ENCODE results near the gene CTCF.

Gene CTCF

DNA sequence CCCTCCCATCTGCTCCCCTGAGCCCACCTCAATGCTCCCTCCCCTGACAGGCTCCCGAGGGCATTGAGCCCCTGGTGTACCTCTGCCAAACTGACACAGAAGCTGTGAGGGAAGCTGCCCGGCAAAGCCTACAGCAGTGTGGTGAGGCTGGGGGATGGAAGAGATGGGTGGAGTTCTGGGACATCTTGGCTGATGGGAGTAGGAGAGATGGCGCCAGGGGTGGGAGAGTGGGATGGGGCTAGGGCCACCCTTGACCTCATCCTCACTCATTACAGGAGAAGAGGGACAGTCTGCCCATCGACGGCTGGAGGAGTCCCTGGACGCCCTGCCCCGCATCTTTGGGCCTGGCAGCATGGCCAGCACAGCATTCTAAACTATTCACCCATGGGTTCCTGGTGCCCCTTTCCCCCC lies 16.2 kb upstream of the CTCF start:
- peaks cover 23% of the 10 kb centered on the region for H3K36me3 ChIP-seq (ENCODE audit: control insufficient read depth, insufficient read depth, low read length)
- H3K27ac ChIP-seq (ENCODE audit: low read depth, low read length) = no peak overlapping the region
- H3K4me1 ChIP-seq (ENCODE audit: control insufficient read depth, insufficient read depth, low read length) = no peaks in the 10 kb centered on the region
- no peak overlapping the region for H3K4me3 ChIP-seq (ENCODE audit: low read length)
- no peak overlapping the region for H3K9ac ChIP-seq (ENCODE audit: low read length)
- H3K27me3 ChIP-seq (ENCODE audit: control insufficient read depth, insufficient read depth, low read length) = no peaks in the 10 kb centered on the region

DNA sequence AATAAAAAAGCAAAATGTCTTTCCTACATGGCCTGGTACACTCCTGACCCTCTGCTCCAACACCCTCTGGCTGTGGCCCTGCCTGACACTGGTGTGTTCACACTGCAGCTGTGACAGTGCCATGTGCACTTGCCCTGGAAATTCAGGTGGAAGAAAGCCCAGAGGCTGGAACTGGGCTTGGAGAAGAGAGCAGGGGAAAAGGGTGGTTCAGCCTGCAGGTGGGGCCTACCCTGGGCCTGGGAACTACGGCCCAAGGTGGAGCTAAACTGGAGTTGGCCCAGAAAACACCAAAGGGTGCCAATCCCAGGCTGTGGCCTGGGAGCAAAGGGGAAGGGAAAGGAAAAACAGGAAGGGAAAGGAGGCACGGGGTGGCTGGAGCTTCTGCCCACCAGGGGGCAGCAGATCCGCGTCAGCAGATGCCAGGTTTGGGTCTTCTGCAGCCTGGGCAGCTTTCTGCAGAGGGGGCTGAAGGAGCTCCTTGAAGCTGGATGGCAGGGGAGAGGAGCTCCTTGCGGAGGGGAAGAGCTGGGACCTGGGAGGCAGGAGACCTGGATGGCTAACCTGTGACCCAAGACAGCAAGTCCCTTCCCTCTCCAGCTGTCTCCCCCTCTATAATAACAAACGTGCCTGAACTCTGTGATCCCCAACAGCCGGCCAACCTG lies 15.4 kb upstream of the CTCF start:
- Histone ChIP-seq H3K4me1 (ENCODE audit: control insufficient read depth, insufficient read depth, low read length) (no peaks in the 10 kb centered on the region), H3K4me3 (ENCODE audit: low read length) (peak overlapping the region; percentile 7), H3K27me3 (ENCODE audit: control insufficient read depth, insufficient read depth, low read length) (no peaks in the 10 kb centered on the region), H3K27ac (ENCODE audit: low read depth, low read length) (no peak overlapping the region), H3K36me3 (ENCODE audit: control insufficient read depth, insufficient read depth, low read length) (peaks cover 23% of the 10 kb centered on the region), H3K9ac (ENCODE audit: low read length) (no peak overlapping the region)

DNA sequence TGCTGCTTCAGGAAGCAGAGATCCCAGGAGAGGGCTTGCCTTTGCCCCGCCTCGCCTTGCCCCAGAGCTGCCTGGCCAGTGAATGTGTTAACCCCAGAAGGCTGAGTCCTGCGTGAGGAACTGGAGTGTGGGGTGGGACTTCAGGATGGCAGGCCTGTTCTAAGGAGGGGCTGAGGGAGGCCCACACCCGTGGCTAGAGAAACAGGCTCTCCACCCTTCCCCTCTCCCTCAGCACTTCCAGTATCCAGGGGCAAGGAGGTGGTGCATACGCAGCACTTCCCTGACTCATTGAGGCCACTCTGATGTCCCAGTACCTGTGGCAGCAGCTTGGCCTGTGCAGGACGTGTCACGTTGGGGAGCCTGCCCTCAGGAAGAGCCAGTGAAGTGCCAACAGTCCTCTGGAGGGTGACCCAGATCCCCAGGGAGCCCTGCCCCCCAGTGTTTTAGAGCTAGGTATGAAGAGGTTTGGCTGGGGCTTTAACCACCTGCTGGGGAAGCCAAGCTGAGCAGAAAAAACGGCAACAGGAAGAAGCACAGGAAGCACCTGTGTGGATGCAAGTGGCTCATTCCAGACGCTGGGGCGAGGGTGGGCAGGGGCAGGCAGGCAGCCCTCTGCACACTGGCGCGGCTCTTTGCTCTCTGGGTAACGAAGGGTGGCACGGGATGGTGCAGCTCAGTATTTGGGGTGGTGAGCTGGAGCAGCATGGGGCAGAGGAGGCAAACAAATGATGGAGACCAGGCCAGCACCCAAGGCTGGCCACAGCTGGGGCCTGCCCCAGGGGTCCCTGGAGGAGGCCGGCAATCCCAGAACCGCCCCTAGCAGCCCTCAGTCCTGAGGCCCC lies 14.7 kb upstream of the CTCF start:
- H3K9ac ChIP-seq (ENCODE audit: low read length) = no peak overlapping the region
- no peaks in the 10 kb centered on the region for H3K27me3 ChIP-seq (ENCODE audit: control insufficient read depth, insufficient read depth, low read length)
- no peak overlapping the region for H3K4me3 ChIP-seq (ENCODE audit: low read length)
- peaks cover 18% of the 10 kb centered on the region for H3K36me3 ChIP-seq (ENCODE audit: control insufficient read depth, insufficient read depth, low read length)
- H3K4me1 ChIP-seq (ENCODE audit: control insufficient read depth, insufficient read depth, low read length) = no peaks in the 10 kb centered on the region
- no peak overlapping the region for H3K27ac ChIP-seq (ENCODE audit: low read depth, low read length)

DNA sequence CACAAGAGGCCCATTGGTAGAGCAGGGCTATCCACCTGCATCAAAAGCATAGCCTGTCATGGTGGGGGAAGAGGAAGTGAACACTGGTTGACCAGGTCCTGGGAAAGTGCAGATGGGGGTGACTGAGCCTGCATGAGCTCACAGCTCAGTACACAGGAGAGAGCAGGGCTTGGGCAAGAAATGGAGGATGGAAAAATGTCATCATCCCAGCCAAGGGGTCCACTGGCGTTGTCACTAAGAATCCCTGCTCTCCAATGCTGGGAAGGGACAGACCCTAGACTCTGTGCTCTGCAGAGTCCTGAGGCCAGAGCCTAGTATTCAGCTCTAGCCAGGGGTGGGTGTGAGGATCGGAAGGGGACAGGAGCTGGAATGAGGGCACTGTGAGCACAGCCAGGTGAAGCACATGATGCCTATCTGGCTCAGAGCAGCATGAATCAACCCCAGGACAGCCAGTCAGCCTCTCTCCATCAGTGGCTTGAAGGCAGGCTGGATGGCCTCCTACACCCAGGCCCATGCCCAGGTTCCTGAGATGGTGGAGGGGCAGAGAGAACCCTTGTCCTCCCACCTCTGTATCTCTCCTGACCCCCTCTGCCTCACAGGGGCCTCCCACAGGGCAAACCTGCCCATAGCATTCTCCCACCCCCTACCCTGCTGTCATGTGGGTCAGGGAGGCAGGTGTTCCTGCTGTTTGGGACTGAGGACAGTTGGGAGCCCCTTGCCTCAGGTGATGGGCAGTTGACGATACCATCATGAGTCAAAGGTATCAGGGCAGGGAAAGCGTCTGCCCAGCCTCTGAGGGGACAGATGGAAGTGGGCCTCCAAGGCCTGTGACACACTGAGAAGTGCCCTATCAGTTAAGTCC lies 13.8 kb upstream of the CTCF start:
- no peak overlapping the region for H3K9ac ChIP-seq (ENCODE audit: low read length)
- H3K27me3 ChIP-seq (ENCODE audit: control insufficient read depth, insufficient read depth, low read length) = no peaks in the 10 kb centered on the region
- peaks cover 14% of the 10 kb centered on the region for H3K36me3 ChIP-seq (ENCODE audit: control insufficient read depth, insufficient read depth, low read length)
- H3K4me1 ChIP-seq (ENCODE audit: control insufficient read depth, insufficient read depth, low read length) = no peaks in the 10 kb centered on the region
- no peak overlapping the region for H3K27ac ChIP-seq (ENCODE audit: low read depth, low read length)
- no peak overlapping the region for H3K4me3 ChIP-seq (ENCODE audit: low read length)

- H3K27ac ChIP-seq (ENCODE audit: low read depth, low read length) = no peak overlapping the region
- peaks cover 11% of the 10 kb centered on the region for H3K36me3 ChIP-seq (ENCODE audit: control insufficient read depth, insufficient read depth, low read length)
- no peak overlapping the region for H3K4me3 ChIP-seq (ENCODE audit: low read length)
- no peaks in the 10 kb centered on the region for H3K4me1 ChIP-seq (ENCODE audit: control insufficient read depth, insufficient read depth, low read length)
- H3K9ac ChIP-seq (ENCODE audit: low read length) = no peak overlapping the region
- no peaks in the 10 kb centered on the region for H3K27me3 ChIP-seq (ENCODE audit: control insufficient read depth, insufficient read depth, low read length)
Measured at GRCh38 chr16:67549240-67549639, 13.1 kb upstream of the CTCF start.

DNA sequence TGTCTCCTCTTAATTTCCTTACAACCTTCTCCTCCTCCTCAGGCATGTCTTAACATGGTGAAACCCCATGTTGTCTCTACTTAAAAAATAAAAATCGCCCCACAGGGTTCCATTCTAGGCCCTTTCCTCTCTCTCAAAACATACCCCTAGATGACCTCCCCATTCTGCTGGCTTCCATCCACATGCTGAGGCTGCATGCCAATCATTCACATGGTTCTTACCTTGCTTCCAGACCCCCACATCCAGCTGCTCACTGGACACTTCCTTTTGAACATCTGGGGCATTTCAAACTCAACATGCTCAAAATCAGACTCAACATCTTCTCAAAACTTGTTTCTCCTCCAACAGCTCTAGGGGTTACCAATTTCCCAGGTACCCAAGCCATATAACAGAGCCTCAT lies 12.4 kb upstream of the CTCF start:
- H3K4me3 ChIP-seq (ENCODE audit: low read length) = no peak overlapping the region
- H3K27ac ChIP-seq (ENCODE audit: low read depth, low read length) = no peak overlapping the region
- H3K9ac ChIP-seq (ENCODE audit: low read length) = no peak overlapping the region
- H3K27me3 ChIP-seq (ENCODE audit: control insufficient read depth, insufficient read depth, low read length) = no peaks in the 10 kb centered on the region
- H3K36me3 ChIP-seq (ENCODE audit: control insufficient read depth, insufficient read depth, low read length) = peaks cover 11% of the 10 kb centered on the region
- no peaks in the 10 kb centered on the region for H3K4me1 ChIP-seq (ENCODE audit: control insufficient read depth, insufficient read depth, low read length)

- Histone ChIP-seq H3K27me3 (ENCODE audit: control insufficient read depth, insufficient read depth, low read length) (no peaks in the 10 kb centered on the region), H3K9ac (ENCODE audit: low read length) (no peak overlapping the region), H3K27ac (ENCODE audit: low read depth, low read length) (no peak overlapping the region), H3K36me3 (ENCODE audit: control insufficient read depth, insufficient read depth, low read length) (peaks cover under 1% of the 10 kb centered on the region), H3K4me1 (ENCODE audit: control insufficient read depth, insufficient read depth, low read length) (no peaks in the 10 kb centered on the region), H3K4me3 (ENCODE audit: low read length) (no peak overlapping the region)
Measured at GRCh38 chr16:67551091-67551490, 11.2 kb upstream of the CTCF start.

DNA sequence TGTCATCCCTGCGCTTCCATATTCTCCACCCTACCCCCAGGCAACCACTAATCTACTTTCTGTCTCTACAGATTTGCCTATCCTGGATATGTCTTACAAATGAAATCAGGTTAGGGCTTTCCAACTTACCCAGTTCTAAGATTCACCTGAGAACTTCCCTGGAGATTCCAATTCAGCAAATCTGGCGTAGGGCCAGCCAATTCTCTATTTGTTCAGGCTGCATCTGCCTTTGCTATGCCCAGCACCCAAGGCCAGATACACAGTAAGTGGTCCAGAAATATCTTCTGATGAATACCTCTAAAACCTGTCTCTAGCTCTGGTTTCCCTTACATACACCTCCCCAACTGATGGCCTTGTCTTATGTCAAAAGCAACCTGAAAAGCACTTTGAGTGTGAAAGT lies 10.4 kb upstream of the CTCF start:
- Histone ChIP-seq H3K4me3 (ENCODE audit: low read length) (no peak overlapping the region), H3K9ac (ENCODE audit: low read length) (no peak overlapping the region), H3K4me1 (ENCODE audit: control insufficient read depth, insufficient read depth, low read length) (no peaks in the 10 kb centered on the region), H3K27me3 (ENCODE audit: control insufficient read depth, insufficient read depth, low read length) (no peaks in the 10 kb centered on the region), H3K36me3 (ENCODE audit: control insufficient read depth, insufficient read depth, low read length) (no peaks in the 10 kb centered on the region), H3K27ac (ENCODE audit: low read depth, low read length) (no peak overlapping the region)

DNA sequence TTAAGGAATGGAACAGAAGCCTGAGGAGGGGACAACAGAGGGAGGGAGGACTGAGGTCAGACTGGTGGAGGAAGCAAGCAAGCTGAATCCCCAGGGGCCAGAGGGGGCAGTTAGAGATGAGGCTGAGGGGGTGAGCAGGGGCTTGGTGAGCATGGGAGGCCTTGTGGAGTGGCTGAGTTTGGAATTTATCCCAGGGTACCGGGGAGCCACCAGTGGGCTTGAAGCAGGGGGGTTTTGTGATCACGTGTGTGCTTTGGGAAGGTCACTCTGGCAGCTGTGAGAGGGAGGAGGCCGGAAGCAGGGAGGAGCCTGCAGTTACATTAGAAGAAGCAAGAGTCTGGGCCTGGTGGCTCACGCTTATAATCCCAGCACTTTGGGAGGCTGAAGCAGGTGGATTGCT lies 9.8 kb upstream of the CTCF start:
- Histone ChIP-seq H3K9ac (ENCODE audit: low read length) (no peak overlapping the region), H3K4me1 (ENCODE audit: control insufficient read depth, insufficient read depth, low read length) (no peaks in the 10 kb centered on the region), H3K27me3 (ENCODE audit: control insufficient read depth, insufficient read depth, low read length) (no peaks in the 10 kb centered on the region), H3K36me3 (ENCODE audit: control insufficient read depth, insufficient read depth, low read length) (no peaks in the 10 kb centered on the region), H3K4me3 (ENCODE audit: low read length) (no peak overlapping the region), H3K27ac (ENCODE audit: low read depth, low read length) (no peak overlapping the region)

GRCh38 chr16:67555795-67556212 lies 6.5 kb upstream of the CTCF start:
- H3K9ac ChIP-seq (ENCODE audit: low read length) = no peak overlapping the region
- H3K4me1 ChIP-seq (ENCODE audit: control insufficient read depth, insufficient read depth, low read length) = no peaks in the 10 kb centered on the region
- H3K27me3 ChIP-seq (ENCODE audit: control insufficient read depth, insufficient read depth, low read length) = no peaks in the 10 kb centered on the region

GRCh38 chr16:67558859-67559258 lies 3.5 kb upstream of the CTCF start:
- Histone ChIP-seq H3K27me3 (ENCODE audit: control insufficient read depth, insufficient read depth, low read length) (no peaks in the 10 kb centered on the region), H3K9ac (ENCODE audit: low read length) (no peak overlapping the region), H3K27ac (ENCODE audit: low read depth, low read length) (no peak overlapping the region), H3K36me3 (ENCODE audit: control insufficient read depth, insufficient read depth, low read length) (no peaks in the 10 kb centered on the region), H3K4me1 (ENCODE audit: control insufficient read depth, insufficient read depth, low read length) (peaks cover 4% of the 10 kb centered on the region), H3K4me3 (ENCODE audit: low read length) (no peak overlapping the region)

More at GRCh38 chr16:67555795-67556212, 6.5 kb upstream of the CTCF start:
- no peak overlapping the region for H3K4me3 ChIP-seq (ENCODE audit: low read length)
- no peak overlapping the region for H3K27ac ChIP-seq (ENCODE audit: low read depth, low read length)
- no peaks in the 10 kb centered on the region for H3K36me3 ChIP-seq (ENCODE audit: control insufficient read depth, insufficient read depth, low read length)

DNA sequence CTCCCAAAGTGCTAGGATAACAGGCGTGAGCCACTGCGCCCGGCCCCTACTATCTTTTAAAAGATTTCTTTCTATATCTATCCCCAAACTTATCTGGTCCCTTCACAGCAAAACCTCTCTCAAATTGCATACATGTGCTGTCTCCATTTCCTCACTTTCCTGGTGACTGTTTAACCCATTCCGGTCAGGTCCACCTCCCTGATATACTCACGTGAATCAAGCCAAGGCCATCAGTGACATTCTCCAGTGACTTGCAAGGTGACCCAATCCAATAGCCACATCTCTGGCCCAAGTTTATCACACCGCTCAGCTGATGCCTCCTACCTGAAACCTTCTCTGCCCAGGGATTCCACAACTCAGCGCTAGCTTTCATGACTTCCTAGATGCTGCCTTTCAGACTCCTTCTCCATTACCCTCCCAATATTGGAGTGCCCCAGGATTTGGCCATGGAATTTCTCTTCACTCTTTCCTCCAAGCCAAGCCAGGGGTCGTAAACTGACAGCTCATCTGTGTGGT lies 1.4 kb upstream of the CTCF start:
- Histone ChIP-seq H3K9ac (ENCODE audit: low read length) (no peak overlapping the region), H3K4me3 (ENCODE audit: low read length) (no peak overlapping the region), H3K4me1 (ENCODE audit: control insufficient read depth, insufficient read depth, low read length) (peaks cover 8% of the 10 kb centered on the region), H3K27me3 (ENCODE audit: control insufficient read depth, insufficient read depth, low read length) (no peaks in the 10 kb centered on the region), H3K36me3 (ENCODE audit: control insufficient read depth, insufficient read depth, low read length) (no peaks in the 10 kb centered on the region), H3K27ac (ENCODE audit: low read depth, low read length) (no peak overlapping the region)
